ENCODE measurements around the gene CCDC152. TPM values are rescaled to one million over a fixed set of nuclear protein-coding genes. Genes with fewer than 3 reads are reported as not detected.

The CCDC152 gene
- total RNA-seq, 2 donors from 2014 or later, result 0.36 to 1.8 TPM

GRCh38 chr5:42839196-42839595, 82.6 kb downstream of the CCDC152 start:
- DNase-seq (ENCODE audit: low spot score), result no peak
- H3K4me3 ChIP-seq, result no peak overlapping the region
- H3K4me1 ChIP-seq (replicated peaks), result no peaks in the 10 kb centered on the region
- no peaks in the 10 kb centered on the region for H3K9me3 ChIP-seq
- no peaks in the 10 kb centered on the region for H3K27me3 ChIP-seq (replicated peaks; ENCODE audit: insufficient read depth)
- intact Hi-C loops (cut with DNase I), result no loop called here
- WGBS, result 77% methylated on average over 3 of the region's 3 CpGs
- no peak overlapping the region for H3K27ac ChIP-seq
- TF ChIP-seq CTCF (IDR thresholded peaks at IDR 0.05), result no peak
- no peak for TF ChIP-seq POLR2AphosphoS5 (IDR thresholded peaks at IDR 0.05)
- no peak for TF ChIP-seq POLR2A (IDR thresholded peaks at IDR 0.05)
- no peaks in the 10 kb centered on the region for H3K36me3 ChIP-seq

- intact Hi-C loops (cut with DNase I), result no loop called here
These were observed 83.7 kb downstream of the CCDC152 start for GRCh38 chr5:42840269-42840668.

GRCh38 chr5:42840842-42841567, 84.4 kb downstream of the CCDC152 start:
- Histone ChIP-seq H3K27ac (peak overlapping the region in 1 of 2 donors; percentile 1), H3K9me3 (no peaks in the 10 kb centered on the region), H3K27me3 (replicated peaks; ENCODE audit: insufficient read depth) (no peaks in the 10 kb centered on the region), H3K36me3 (no peaks in the 10 kb centered on the region), H3K4me3 (no peak overlapping the region), H3K4me1 (replicated peaks) (no peaks in the 10 kb centered on the region)
- TF ChIP-seq CTCF (IDR thresholded peaks at IDR 0.05) (no peak), POLR2A (IDR thresholded peaks at IDR 0.05) (no peak), POLR2AphosphoS5 (IDR thresholded peaks at IDR 0.05) (no peak)
- WGBS, result 59% methylated on average over 5 of the region's 5 CpGs
- DNase-seq (ENCODE audit: low spot score), result no peak
- intact Hi-C loops (cut with DNase I), result no loop called here

More at GRCh38 chr5:42840269-42840668, 83.7 kb downstream of the CCDC152 start:
- Histone ChIP-seq H3K27ac (peak overlapping the region in 1 of 2 donors; percentile 1), H3K4me3 (no peak overlapping the region), H3K27me3 (replicated peaks; ENCODE audit: insufficient read depth) (no peaks in the 10 kb centered on the region), H3K9me3 (no peaks in the 10 kb centered on the region), H3K4me1 (replicated peaks) (no peaks in the 10 kb centered on the region), H3K36me3 (no peaks in the 10 kb centered on the region)
- 12% methylated on average over 6 of the region's 6 CpGs for WGBS
- no peak for TF ChIP-seq CTCF (IDR thresholded peaks at IDR 0.05)
- TF ChIP-seq POLR2AphosphoS5 (IDR thresholded peaks at IDR 0.05), result peak; percentile 77
- DNase-seq (ENCODE audit: low spot score), result peak; percentile 53

- H3K36me3 ChIP-seq, result no peaks in the 10 kb centered on the region
- H3K27ac ChIP-seq, result no peak overlapping the region
- DNase-seq (ENCODE audit: low spot score), result no peak
- 44% methylated on average over 4 of the region's 4 CpGs for WGBS
- no peaks in the 10 kb centered on the region for H3K4me1 ChIP-seq (replicated peaks)
- no peaks in the 10 kb centered on the region for H3K27me3 ChIP-seq (replicated peaks; ENCODE audit: insufficient read depth)
- no peaks in the 10 kb centered on the region for H3K9me3 ChIP-seq
- TF ChIP-seq POLR2AphosphoS5 (IDR thresholded peaks at IDR 0.05), result no peak
- no peak for TF ChIP-seq CTCF (IDR thresholded peaks at IDR 0.05)
- TF ChIP-seq POLR2A (IDR thresholded peaks at IDR 0.05), result no peak
- H3K4me3 ChIP-seq, result no peak overlapping the region
- intact Hi-C loops (cut with DNase I), result no loop called here
These were observed 86.5 kb downstream of the CCDC152 start for GRCh38 chr5:42842921-42843641.
